ENCODE data around the gene ERI3.
A peak's percentile ranks its signal among the peaks of the same experiment; 100 is the strongest.

The ERI3 gene, protein sequence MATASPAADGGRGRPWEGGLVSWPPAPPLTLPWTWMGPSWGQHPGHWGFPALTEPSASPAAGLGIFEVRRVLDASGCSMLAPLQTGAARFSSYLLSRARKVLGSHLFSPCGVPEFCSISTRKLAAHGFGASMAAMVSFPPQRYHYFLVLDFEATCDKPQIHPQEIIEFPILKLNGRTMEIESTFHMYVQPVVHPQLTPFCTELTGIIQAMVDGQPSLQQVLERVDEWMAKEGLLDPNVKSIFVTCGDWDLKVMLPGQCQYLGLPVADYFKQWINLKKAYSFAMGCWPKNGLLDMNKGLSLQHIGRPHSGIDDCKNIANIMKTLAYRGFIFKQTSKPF

GRCh38 chr1:44354840-44355581 lies at the start of gene ERI3:
Gene ERI3, minus strand, starts transcription at chr1:44355257. Its CDS starts 231 bp downstream, at chr1:44355026.
- peak; percentile 98 for DNase-seq

DNA sequence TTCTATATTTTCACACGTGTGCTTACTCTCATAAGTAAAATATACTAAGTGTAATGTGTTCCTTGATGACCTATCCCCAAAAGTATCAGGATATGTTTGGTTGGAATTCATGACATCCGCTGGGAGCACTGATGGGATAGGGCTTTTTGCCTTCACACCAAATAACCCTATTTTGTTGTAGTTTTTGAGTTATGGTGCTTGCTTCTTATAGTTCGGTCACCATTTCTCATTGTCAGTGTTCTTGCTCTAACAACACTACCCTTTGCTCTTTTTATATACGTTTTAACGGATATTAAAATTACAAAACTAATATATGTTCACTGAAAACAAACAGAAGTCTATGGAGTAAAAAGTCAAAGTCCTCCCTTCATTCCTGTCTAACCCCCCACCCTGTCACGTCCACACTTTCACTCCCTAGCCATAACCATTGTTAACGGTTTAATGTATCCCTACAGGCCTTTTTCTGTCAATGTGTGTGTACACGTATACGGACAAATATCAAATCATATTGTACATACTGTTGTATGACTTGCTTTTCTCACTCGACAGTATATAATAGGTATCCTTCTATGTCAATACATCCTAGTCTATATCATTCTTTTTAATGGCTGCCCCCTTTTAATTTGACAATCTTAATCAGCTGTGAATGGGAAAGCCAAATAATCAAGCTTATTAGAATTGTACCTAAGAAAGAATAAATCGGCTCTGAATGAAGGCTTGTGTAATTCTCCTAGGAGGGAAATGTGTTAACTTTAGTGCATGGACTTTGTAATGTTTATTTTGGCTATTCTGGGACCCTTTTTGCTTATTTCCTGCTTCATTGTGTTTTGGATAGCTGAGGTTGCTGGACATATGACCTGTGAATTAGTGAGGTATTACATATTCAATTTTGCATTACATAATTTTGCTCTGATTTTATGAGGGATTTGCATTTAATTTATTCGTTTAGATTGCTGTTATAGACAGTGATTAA lies 46.5 kb upstream of the ERI3 start:
- DNase-seq, result no peak

GRCh38 chr1:44390277-44390676 lies 35.2 kb upstream of the ERI3 start:
- DNase-seq, result no peak

DNA sequence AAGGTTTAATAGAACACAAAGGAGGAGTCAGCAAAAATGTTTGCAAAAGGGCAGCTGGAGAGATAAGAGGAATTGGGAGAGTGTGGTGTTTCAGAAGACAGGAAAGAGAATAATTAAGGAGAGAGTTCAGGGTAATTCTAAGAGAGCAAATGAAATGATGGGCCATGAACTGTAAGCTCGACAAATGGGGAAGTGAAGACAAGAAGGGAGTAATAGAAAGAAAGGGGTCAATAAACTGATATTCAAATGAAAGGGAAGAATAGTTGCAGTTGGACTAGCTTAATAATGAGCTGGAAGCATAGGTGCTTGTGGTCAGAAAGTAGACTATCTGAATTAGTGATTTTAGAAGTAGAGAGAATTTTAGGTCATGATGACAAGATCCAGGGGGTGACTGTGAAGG lies 34.4 kb upstream of the ERI3 start:
- DNase-seq, result no peak

- DNase-seq, result no peak
These were observed 33.5 kb upstream of the ERI3 start for GRCh38 chr1:44388551-44388950.

GRCh38 chr1:44380666-44381177 lies 25.7 kb upstream of the ERI3 start:
- no peak for DNase-seq

DNA sequence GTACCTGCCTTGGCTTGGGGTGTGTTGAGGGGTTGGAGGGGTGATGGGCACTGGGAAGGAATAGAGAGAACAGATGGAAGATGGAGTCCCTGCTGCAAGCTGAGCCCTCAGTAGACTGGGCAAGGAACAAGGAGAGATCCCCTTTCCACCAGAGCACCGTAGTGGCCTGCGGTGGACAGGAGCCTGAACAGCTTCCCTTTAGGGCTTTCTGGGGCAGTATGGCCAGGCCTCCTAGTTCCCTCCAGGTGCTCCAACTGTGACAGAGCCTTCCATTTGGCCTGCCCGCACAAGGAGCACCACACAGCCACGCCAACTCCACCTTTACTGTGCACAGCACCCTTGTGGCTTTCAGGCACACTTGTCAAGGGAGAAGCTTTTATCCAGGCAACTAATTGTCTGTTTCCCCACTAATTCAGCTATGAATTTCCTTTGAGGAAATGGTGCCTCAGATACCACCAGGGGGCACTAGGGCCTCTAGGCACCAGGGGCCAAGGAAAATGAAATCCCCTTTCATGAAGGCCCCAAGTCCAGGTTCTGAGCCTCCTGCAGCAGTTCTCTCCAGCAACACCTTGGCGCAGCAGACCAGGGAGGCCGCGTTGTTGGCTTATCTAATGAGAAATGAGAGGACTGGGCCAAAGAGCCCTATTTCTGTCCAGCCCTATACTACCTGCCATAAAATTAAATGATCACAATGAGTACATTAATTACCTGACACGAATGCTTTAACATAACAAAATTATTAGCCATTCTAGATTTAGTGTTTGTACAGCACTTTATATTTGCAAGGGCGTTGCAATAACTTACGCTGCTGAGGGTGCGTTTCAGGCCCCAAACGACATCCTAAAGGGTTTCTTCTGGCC lies 23.1 kb upstream of the ERI3 start:
- peak; percentile 36 for DNase-seq

DNA sequence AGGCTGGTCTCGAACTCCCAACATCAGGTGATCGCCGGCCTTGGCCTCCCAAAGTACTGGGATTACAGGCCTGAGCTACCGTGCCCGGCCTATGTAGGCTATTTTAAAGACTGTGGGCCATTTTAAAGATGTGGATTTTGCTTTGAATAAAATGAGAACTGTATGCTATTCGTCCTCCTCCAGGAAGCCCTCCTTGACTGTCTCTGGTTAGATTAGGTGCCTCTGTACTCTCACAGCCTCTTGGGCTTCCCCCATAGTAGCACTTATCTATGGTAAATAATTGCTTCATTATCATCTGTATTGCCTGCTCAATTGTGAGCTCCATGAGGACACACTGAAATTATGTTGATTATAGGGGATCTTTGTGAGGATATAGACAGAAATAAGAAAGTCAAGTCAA lies 20.5 kb upstream of the ERI3 start:
- no peak for DNase-seq

DNA sequence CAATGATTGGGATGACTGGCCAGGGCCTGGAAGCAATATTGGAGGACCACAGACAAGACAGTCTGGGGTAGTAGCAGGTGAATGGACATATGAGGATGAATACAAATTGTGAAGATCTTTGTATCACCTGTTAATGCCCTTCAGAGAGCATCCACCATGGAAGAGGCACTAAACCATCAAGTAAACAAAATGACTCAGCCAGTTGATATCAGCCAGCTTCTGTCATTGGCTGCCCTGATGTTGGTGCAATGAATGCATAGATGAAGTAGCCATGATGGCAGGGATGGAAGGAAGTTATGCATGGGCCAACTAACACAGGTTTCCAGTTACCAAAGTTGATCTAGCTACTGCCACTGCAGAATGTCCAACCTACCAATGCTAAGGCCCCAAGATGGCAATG lies 16.1 kb upstream of the ERI3 start:
- DNase-seq, result no peak

GRCh38 chr1:44368471-44369151 lies 13.6 kb upstream of the ERI3 start:
- DNase-seq, result no peak

DNA sequence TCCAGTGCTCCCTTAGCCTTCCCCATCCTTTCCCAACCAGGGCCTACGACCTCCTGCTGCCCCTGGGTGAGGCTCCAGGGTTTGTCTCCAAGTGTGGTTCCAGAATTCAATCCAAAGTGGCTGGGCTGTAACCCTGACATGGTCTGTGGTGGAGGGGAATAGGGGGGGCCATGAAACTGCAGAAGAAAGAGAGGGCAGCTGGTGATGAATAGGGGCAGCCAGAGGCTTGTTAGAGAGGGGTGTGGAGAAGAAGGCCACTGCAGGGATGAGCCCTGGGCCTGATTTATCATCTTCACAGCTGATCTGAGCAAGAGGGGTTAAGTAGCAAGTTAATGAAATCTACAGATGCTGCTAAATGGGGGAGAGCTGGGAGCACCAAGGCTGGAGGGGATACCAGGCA lies 12.9 kb upstream of the ERI3 start:
- DNase-seq, result no peak

DNA sequence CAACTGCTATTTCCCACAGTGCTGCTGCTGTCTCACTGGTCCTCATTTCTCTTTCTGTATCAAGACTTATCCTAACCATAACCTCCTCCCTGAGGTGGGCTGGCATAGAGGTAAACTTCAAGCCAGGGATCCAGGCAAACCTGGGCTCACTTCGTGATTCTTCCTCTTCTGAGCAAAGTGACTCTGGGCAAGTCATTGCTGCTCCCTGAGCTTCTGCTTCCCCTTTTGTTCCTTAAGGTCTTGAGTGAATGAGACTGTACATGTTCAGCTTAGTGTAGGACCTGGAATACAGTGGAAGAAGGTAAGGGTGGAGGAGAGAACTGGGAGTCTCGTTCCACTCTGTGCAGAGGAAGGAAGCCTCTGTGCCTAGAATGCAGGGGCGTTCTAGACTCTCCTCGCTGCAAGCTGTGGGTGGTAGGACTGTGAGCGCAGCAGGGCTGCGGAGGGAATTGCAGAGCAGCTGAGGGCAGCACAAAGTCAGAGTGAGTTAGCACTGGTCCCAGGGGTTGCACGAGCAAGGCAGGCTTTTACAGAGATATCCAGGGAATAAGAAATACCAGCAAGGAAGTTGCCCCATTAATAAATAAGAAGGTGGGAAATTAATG lies 11.4 kb upstream of the ERI3 start:
- no peak for DNase-seq

GRCh38 chr1:44361478-44361877 lies 6.4 kb upstream of the ERI3 start:
- no peak for DNase-seq

- no peak for DNase-seq
These were observed 4.3 kb upstream of the ERI3 start for GRCh38 chr1:44359234-44359935.

GRCh38 chr1:44357710-44358109 lies 2.7 kb upstream of the ERI3 start:
- no peak for DNase-seq

DNA sequence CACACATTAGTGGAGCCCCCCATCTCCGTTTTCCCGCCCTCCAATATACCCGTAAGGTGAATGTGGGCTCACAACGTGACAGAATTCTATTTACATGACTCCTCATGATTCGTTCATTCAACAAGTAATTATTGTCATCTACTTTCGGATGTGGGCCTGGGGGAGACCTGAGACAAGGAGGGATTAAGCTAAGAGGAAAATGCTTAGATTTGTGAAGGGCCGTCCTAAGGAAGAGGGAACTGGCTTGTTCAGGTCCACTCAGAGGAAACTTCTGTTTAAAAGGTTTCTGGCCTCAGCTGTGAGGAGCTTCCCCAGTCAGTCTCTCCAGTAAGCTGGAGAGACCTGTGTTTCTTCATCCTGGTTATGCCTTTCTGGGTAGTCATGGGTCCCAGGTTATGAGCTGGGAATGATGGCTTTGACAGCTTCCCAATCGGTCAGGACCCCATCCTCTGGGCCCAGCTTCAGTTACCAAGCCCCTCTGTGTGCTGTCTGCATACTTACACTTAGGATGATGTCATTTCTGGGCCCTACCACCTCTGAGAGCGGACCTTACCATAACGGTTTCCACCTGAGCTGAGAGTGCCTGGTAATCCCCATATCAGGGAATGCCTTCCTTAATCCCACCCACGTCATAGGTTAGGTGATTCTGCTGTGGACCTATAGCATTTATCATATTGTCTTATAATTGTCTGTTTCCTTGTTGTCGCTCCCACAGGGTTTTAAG lies 687 bp upstream of the ERI3 start:
- no peak for DNase-seq

DNA sequence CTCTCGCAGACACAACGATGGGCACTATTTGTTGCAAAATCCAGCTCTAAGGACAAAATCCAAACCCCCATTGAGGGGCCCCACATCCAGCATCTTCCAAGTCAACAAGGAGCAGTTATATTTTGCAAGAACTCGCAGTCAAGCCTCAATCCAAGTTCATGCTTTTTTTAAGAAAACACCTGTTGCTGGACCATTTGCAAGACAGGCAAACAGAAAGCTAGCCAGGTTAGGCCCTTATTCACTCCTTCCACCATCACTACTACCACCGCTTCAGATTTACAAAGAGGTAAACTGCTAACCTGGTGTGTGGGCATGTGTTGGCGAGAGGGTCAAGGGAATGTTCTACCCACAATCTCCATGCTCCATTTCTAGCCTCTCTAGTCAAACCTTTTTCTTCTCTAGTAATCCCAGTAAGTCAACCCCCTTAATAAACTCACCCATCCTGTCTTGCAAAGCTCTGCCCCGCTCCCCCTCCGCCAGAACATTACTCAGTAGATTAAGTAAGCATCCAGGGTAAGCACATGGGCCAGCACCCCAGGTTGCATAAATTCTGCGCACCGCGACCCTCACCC lies 703 bp downstream of the ERI3 start:
- DNase-seq, result no peak

DNA sequence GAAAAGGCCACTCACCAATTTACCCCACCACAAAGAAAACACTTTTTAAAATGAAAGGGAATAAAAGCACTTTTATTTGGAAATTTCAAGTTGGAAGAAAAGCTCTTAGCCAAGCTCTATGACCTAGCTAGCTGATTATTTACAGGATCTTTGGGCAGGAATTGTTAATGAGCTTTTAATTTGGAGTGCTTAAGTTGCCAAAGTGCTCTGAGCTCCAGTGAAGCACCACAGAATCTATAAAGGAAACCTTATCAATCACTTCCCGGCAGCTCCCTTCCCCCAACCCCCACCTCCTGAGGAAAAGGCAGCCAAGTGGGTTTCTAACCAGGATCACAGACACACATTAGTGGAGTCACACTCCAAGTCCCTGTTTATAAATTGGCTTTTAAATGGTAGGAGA lies 1.5 kb downstream of the ERI3 start:
- no peak for DNase-seq

DNA sequence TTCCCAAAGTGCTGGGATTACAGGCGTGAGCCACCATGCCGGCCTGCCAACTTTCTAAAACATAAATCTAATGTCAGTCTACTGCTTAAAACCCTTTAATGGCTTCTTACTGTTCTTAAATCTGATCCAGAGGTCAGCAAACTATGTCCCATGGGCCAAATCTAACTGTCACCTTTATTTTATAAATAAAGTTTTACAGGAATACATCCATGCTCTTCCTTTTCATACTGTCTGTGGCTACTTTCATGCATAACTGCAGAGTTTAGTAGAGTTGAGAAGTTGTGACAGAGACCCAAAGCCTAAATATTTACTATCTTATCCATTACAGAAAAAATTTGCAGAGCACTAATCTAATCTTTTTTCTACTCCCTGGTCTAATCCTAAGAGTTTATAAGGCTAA lies 3.8 kb downstream of the ERI3 start:
- no peak for DNase-seq
